Left cardiac atrium (tissue), 4 donors: ENCODE data around the gene CCDC12. TPM values are rescaled to one million over a fixed set of nuclear protein-coding genes. Genes with fewer than 3 reads are reported as not detected.

Source experiments
- ATAC-seq, 2 donors: fragments of 200-7000 bp; cut with Tn5 transposase; one replicate each; pipeline ENCODE4 v1.9.1; 2020; ENCODE audit warnings: mild to moderate bottlenecking in 2 of 2, moderate library complexity in 2 of 2
- DNase-seq: peaks from one replicate; pipeline ENCODE4 v3.0.0-alpha.2; 2020
- intact Hi-C, 2 donors: fragments of 100-400 bp; cut with DNase I; formaldehyde crosslinking; loops; one replicate each; pipeline versions ENCODE4 v1.14.1 to v1.15.1; 2022 to 2023
- total RNA-seq, 2 donors: library from RNA; stranded (reverse); fragmentation: NEBNext Ultra II Directional; extraction: Animal tissue kit (Norgen Biotek cat#: 25700); gene quantifications; one replicate each; pipeline ENCODE4 v1.2.1, GENCODE V29; 2021
- donor health status: DM: no; HTN: yes; CAD: no.
- donor health status: DM: no; HTN: yes; CAD: no; lungs with severe emphysema.
- donor health status: DM: yes; HTN: yes; CAD: no.
- donor health status: Dilated cardiomyopathy.

The CCDC12 gene
- total RNA-seq, 2 donors from 2014 or later, result 24.2 to 38.4 TPM

- peak; percentile 84 for DNase-seq
- intact Hi-C loops, result no loop called here
Measured at GRCh38 chr3:46987743-46988401, 11.3 kb upstream of the CCDC12 start.

GRCh38 chr3:46987319-46987742 lies 10.8 kb upstream of the CCDC12 start:
- intact Hi-C loops, result no loop called here
- DNase-seq, result no peak
- ATAC-seq, result no peak

More at GRCh38 chr3:46987743-46988401, 11.3 kb upstream of the CCDC12 start:
- peak; percentile 74 to 82 for ATAC-seq

GRCh38 chr3:46986782-46987310 lies 10.3 kb upstream of the CCDC12 start:
- ATAC-seq (no peak), DNase-seq (peak; percentile 13)
- intact Hi-C loops, result no loop called here

GRCh38 chr3:46986055-46986730 lies 9.6 kb upstream of the CCDC12 start:
- ATAC-seq, result no peak
- intact Hi-C loops, result no loop called here
- DNase-seq, result peak; percentile 9

GRCh38 chr3:46985588-46985987 lies 9.0 kb upstream of the CCDC12 start:
- DNase-seq (peak; percentile 10), ATAC-seq (no peak)

GRCh38 chr3:46984591-46985459 lies 8.3 kb upstream of the CCDC12 start:
- DNase-seq (peak; percentile 10), ATAC-seq (no peak)
- intact Hi-C loops, result no loop called here

More at GRCh38 chr3:46985588-46985987, 9.0 kb upstream of the CCDC12 start:
- intact Hi-C loops, result no loop called here

- no peak for DNase-seq
- no peak for ATAC-seq
- intact Hi-C loops, result no loop called here
Measured at GRCh38 chr3:46982546-46982945, 6.0 kb upstream of the CCDC12 start.

GRCh38 chr3:46981932-46982471 lies 5.5 kb upstream of the CCDC12 start:
- intact Hi-C loops, result no loop called here
- peak; percentile 57 for DNase-seq
- no peak for ATAC-seq

- intact Hi-C loops, result no loop called here
- peak; percentile 44 for DNase-seq
- ATAC-seq, result no peak
Measured at GRCh38 chr3:46979958-46980497, 3.5 kb upstream of the CCDC12 start.

- DNase-seq (peak; percentile 98), ATAC-seq (peak; percentile 84 to 86)
- intact Hi-C loops, result no loop called here
Measured at GRCh38 chr3:46978985-46979944, 2.7 kb upstream of the CCDC12 start, which contains the start of gene NBEAL2. NBEAL2 (plus strand) TSS chr3:46979666; CDS start chr3:46979862, 196 bp downstream.

- no peak for ATAC-seq
- DNase-seq, result peak; percentile 22
- intact Hi-C loops, result no loop called here
Measured at GRCh38 chr3:46978381-46978780, 1.8 kb upstream of the CCDC12 start.

GRCh38 chr3:46977811-46978195 lies 1.3 kb upstream of the CCDC12 start:
- intact Hi-C loops, result no loop called here
- peak; percentile 22 for DNase-seq
- ATAC-seq, result no peak

- no peak for ATAC-seq
- intact Hi-C loops, result loop anchor here in 1 of 2 donors (5.0 kb wide), 1 partner anchor 47 kb away; no protein-coding TSS in a partner anchor
- DNase-seq, result no peak
Measured at GRCh38 chr3:46974421-46975171, 1.9 kb downstream of the CCDC12 start.

- no peak for DNase-seq
- ATAC-seq, result no peak
- intact Hi-C loops, result loop anchor here in 1 of 2 donors (5.0 kb wide), 1 partner anchor 45 kb away; no protein-coding TSS in a partner anchor
Measured at GRCh38 chr3:46972396-46972795, 4.1 kb downstream of the CCDC12 start.

- DNase-seq, result no peak
- intact Hi-C loops, result loop anchor here in 1 of 2 donors (5.0 kb wide), 1 partner anchor 44 kb away; no protein-coding TSS in a partner anchor
- no peak for ATAC-seq
Measured at GRCh38 chr3:46971742-46972141, 4.8 kb downstream of the CCDC12 start.

GRCh38 chr3:46971151-46971550 lies 5.4 kb downstream of the CCDC12 start:
- intact Hi-C loops, result loop anchor here in 1 of 2 donors (5.0 kb wide), 1 partner anchor 44 kb away; no protein-coding TSS in a partner anchor
- ATAC-seq (no peak), DNase-seq (no peak)
